HepG2 (cell line): ENCODE data around the gene SOX13. TPM values are rescaled to one million over a fixed set of nuclear protein-coding genes. Genes with fewer than 3 reads are reported as not detected.
A peak's percentile ranks its signal among the peaks of the same experiment; 100 is the strongest.

ENCODE experiments used
- ARNTL ChIP-seq: sonication (generic); formaldehyde crosslinking; IDR thresholded peaks from 2 replicates; pipeline ENCODE4 v1.4.0; 2020; ENCODE audit warnings: mild to moderate bottlenecking, missing genetic modification reagents
- FOXA1 ChIP-seq, 2 experiments: fragments of 450-650 bp in 1 of 2; sonication (generic) in 1 of 2; formaldehyde crosslinking in 1 of 2; IDR thresholded peaks; 2 replicates each; pipeline versions ENCODE4 v1.4.0 to v1.6.1; 2016 to 2020; ENCODE audit warnings: missing genetic modification reagents in 1 of 2
- HNF4A ChIP-seq: sonication (generic); formaldehyde crosslinking; IDR thresholded peaks from 2 replicates; pipeline ENCODE4 v1.4.0; 2020; ENCODE audit warnings: missing genetic modification reagents
- KAT8 ChIP-seq: IDR thresholded peaks from 2 replicates; pipeline ENCODE4 v1.6.1; 2016; ENCODE audit warnings: missing genetic modification reagents, missing compliant biosample characterization
- NR2F1 ChIP-seq, 2 experiments: fragments of 450-650 bp in 1 of 2; formaldehyde crosslinking in 1 of 2; IDR thresholded peaks; 2 replicates each; pipeline versions ENCODE4 v1.5.0 to v1.6.1; 2016 to 2020; ENCODE audit warnings: mild to moderate bottlenecking in 1 of 2, missing compliant biosample characterization in 1 of 2, missing genetic modification reagents in 1 of 2, moderate library complexity in 1 of 2
- RBM39 ChIP-seq: fragments of 200-400 bp; formaldehyde crosslinking; IDR thresholded peaks from one replicate; pipeline ENCODE4 v1.6.1; 2018; ENCODE audit warnings: antibody characterized with exemption, mild to moderate bottlenecking, low read depth, low read length; ENCODE audit not compliant: poor library complexity, severe bottlenecking
- RFX3 ChIP-seq: IDR thresholded peaks from 2 replicates; pipeline ENCODE4 v1.6.1; 2016; ENCODE audit warnings: missing biosample characterization, missing genetic modification reagents
- RXRA ChIP-seq: sonication (generic); formaldehyde crosslinking; IDR thresholded peaks from 2 replicates; pipeline ENCODE4 v1.5.1; 2020; ENCODE audit warnings: missing genetic modification reagents
- SNAPC4 ChIP-seq: sonication (generic); formaldehyde crosslinking; IDR thresholded peaks from 2 replicates; pipeline ENCODE4 v1.4.0; 2020; ENCODE audit warnings: mild to moderate bottlenecking, missing genetic modification reagents
- SOX6 ChIP-seq, 2 experiments: fragments of 450-650 bp in 1 of 2; sonication (generic) in 1 of 2; formaldehyde crosslinking in 1 of 2; IDR thresholded peaks; 2 replicates each; pipeline versions ENCODE4 v1.4.0 to v1.6.1; 2017 to 2020; ENCODE audit warnings: antibody characterized with exemption in 1 of 2, mild to moderate bottlenecking in 1 of 2, missing genetic modification reagents in 1 of 2
- TEAD3 ChIP-seq: optimal IDR thresholded peaks from 2 replicates; pipeline ENCODE3; 2016; ENCODE audit warnings: borderline replicate concordance
- TGIF2 ChIP-seq: IDR thresholded peaks from 2 replicates; pipeline ENCODE4 v1.6.1; 2016; ENCODE audit warnings: control low read depth, missing compliant biosample characterization
- THRA ChIP-seq: sonication (generic); formaldehyde crosslinking; IDR thresholded peaks from 2 replicates; pipeline ENCODE4 v1.4.0; 2020; ENCODE audit warnings: missing genetic modification reagents, borderline replicate concordance
- TOPORS ChIP-seq: sonication (generic); formaldehyde crosslinking; IDR thresholded peaks from 2 replicates; pipeline ENCODE4 v1.8.0; 2023; ENCODE audit warnings: mild to moderate bottlenecking, missing genetic modification reagents
- TRIM22 ChIP-seq: fragments of 450-650 bp; IDR thresholded peaks from 2 replicates; pipeline ENCODE4 v1.6.1; 2017
- ZBTB43 ChIP-seq: sonication (generic); formaldehyde crosslinking; conservative IDR thresholded peaks from 2 replicates; pipeline ENCODE4 v1.4.0; 2020; ENCODE audit warnings: missing genetic modification reagents
- ZMAT5 ChIP-seq: sonication (generic); formaldehyde crosslinking; IDR thresholded peaks from 2 replicates; pipeline ENCODE4 v1.5.0; 2020; ENCODE audit warnings: mild to moderate bottlenecking, low read depth, missing genetic modification reagents, borderline replicate concordance
- ZNF350 ChIP-seq: sonication (generic); formaldehyde crosslinking; IDR thresholded peaks from 2 replicates; pipeline ENCODE4 v1.4.0; 2020; ENCODE audit warnings: mild to moderate bottlenecking, low read depth, missing genetic modification reagents, borderline replicate concordance
- ZNF550 ChIP-seq: sonication (generic); formaldehyde crosslinking; IDR thresholded peaks from 2 replicates; pipeline ENCODE4 v1.4.0; 2020; ENCODE audit warnings: mild to moderate bottlenecking, missing genetic modification reagents, borderline replicate concordance
- ZNF598 ChIP-seq: sonication (generic); formaldehyde crosslinking; IDR thresholded peaks from 2 replicates; pipeline ENCODE4 v1.5.1; 2020; ENCODE audit warnings: mild to moderate bottlenecking, missing genetic modification reagents, borderline replicate concordance
- ZNF615 ChIP-seq: sonication (generic); formaldehyde crosslinking; IDR thresholded peaks from 2 replicates; pipeline ENCODE4 v1.5.0; 2020; ENCODE audit warnings: mild to moderate bottlenecking, missing genetic modification reagents, borderline replicate concordance
- polyA plus RNA-seq, 8 experiments: library from polyadenylated mRNA; depleted of rRNA in 3 of 8; stranded (reverse) in 7 of 8; unstranded in 1 of 8; fragments of >200 nt; fragmentation: Illumina TruSeq in 4 of 8; extraction: Trizol in 4 of 8; gene quantifications; 2 replicates each; pipeline versions ENCODE4 v1.2.1 to v1.2.3, GENCODE V29; 2011 to 2016; ENCODE audit warnings: low read depth in 4 of 8, missing spikeins in 1 of 8, mixed read lengths in 1 of 8; ENCODE audit not compliant: insufficient read depth in 1 of 8
- total RNA-seq, 5 experiments: library from RNA; depleted of rRNA; stranded (reverse); fragments of >200 nt; fragmentation: Illumina TruSeq; extraction: Trizol; gene quantifications; 2 replicates each; pipeline ENCODE4 v1.2.3, GENCODE V29; 2016; ENCODE audit warnings: low read depth in 1 of 5

Gene SOX13
- total and polyA plus RNA-seq, 2 of the 13 experiments (the other 11 are each of a cell fraction or from before 2014, with no cell fraction given), result 13.3 to 15.8 TPM

GRCh38 chr1:204146965-204147364 is 74.0 kb downstream of the SOX13 start (continued):
- no peak for TF ChIP-seq SNAPC4 (CRISPR knock-in tag)
- no peak for TF ChIP-seq TRIM22
- no peak for TF ChIP-seq ZNF598 (CRISPR knock-in tag)
- TF ChIP-seq RFX3 (CRISPR knock-in tag), result peak; percentile 51; the same call in 1 of the 2 replicates
- no peak for TF ChIP-seq TEAD3 (CRISPR knock-in tag)
- TF ChIP-seq ZMAT5 (CRISPR knock-in tag), result no peak
- no peak for TF ChIP-seq ARNTL
- TF ChIP-seq ZNF615, result no peak
- peak; percentile 52; the same call in 1 of the 2 replicates for TF ChIP-seq THRA (CRISPR knock-in tag)
- 0 out of 4 replicates have a peak, but pooled peaks of 1 of the 2 experiments have one; percentile 19 for TF ChIP-seq NR2F1 (CRISPR knock-in tag; IDR thresholded peaks at IDR 0.05)
- TF ChIP-seq ZNF350 (CRISPR knock-in tag), result no peak
- no peak for TF ChIP-seq ZBTB43 (CRISPR knock-in tag)
- no peak for TF ChIP-seq FOXA1 (IDR thresholded peaks at IDR 0.05)
- TF ChIP-seq FOXA1 (CRISPR knock-in tag; IDR thresholded peaks at IDR 0.05), result no peak
- TF ChIP-seq SOX6 (IDR thresholded peaks at IDR 0.05), result no peak
- peak; percentile 15; the same call in 1 of the 2 replicates for TF ChIP-seq SOX6 (CRISPR knock-in tag; IDR thresholded peaks at IDR 0.05)
- TF ChIP-seq KAT8 (CRISPR knock-in tag), result no peak
- peak; percentile 91 for TF ChIP-seq HNF4A
- TF ChIP-seq RBM39, result peak; percentile 37
- TF ChIP-seq TOPORS (CRISPR knock-in tag), result 0 out of 2 replicates have a peak, but pooled peaks have one; percentile 10
- peak; percentile 67 for TF ChIP-seq RXRA (CRISPR knock-in tag)
- TF ChIP-seq TGIF2, result no peak
- TF ChIP-seq ZNF550, result no peak
